Femur (tissue), 1 donor: ENCODE data around the gene POF1B.
"Not testable (repeated sequence)": the region's sequence is repeated elsewhere in the genome, so short reads cannot be mapped to it uniquely, and the experiment has no call there.

Source experiments
- DNase-seq: peaks from one replicate; pipeline ENCODE4 v3.0.0-alpha.2; 2017

Gene POF1B

DNA sequence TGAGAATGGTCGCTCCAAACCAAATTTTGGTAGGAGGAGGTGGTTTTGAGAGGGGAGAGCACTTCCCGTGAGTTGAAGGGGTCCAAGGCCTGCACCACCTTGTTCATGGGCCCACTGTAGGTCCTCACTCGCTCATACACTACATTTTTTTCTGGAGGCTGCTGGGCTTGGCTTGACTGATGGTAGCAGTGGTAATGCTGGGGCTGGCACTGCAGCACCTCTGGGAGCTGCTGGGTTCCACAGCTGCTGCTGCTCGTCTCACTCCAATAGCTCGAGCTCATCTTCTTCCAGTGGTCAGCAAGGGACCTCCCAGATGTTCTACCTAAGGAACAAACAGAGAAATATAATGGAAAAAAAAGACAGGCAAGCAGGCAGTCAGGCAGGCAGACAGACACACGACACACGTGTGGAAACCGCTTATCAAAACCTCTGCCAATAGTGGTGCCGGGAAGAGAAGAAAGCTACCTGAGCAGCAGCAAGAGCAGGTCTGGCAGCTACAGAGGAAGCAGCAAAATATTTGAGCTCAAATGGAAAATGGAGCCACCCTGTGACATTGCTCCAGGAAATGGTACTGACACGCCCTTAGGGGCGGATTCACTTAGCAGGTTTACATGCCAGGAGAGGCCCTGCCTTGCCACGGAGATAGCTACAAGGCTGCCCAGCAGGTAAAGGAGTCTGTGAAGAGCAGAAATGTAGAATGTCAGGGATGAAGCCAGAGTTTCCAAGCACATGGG is at the start of gene POF1B:
Gene POF1B, minus strand, starts transcription at position 492 of the 734 bp plus-strand sequence. Its CDS starts 211 bp downstream, at position 281.
- no peak for DNase-seq

DNA sequence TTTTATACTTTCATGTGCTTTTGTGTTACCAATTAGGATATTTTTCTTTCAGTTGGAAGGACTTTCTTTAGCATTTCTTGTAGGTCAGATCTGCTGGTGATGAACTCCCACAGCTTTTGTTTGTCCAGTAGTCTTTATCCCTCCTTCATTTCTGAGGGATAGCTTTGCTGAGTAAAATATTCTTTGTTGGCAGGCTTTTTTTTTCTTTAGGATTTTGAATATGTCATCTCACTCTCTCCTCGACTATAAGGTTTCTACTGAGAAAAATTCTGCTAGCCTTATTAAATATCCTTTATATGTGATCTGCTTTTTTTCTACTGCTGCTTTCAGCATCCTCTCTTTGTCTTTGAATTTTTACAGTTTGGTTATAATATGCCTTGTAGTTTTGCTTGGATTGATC is 49.6 kb upstream of the POF1B start:
- DNase-seq = no peak

DNA sequence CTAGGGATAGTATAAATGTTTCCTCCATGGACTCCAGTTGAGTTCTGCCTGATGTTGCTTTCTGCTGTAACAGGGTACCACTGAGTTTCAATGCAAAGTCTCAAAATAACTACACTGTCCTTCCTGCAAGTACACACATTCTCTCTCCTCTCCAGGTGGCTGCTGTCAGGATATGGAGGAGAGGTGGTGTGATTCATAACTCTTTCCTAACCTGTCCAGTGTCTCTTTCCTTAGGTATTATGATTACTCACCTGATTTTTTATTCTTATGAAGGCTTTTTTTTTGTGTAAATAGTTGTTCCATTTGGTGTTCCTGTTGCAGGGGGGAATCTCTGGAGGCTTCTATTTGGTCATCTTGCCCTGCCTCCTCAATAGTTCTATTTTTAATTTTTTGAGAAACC is 39.8 kb upstream of the POF1B start:
- no peak for DNase-seq

GRCh38 chrX:85391878-85392238 is 12.4 kb upstream of the POF1B start:
- DNase-seq = no peak

DNA sequence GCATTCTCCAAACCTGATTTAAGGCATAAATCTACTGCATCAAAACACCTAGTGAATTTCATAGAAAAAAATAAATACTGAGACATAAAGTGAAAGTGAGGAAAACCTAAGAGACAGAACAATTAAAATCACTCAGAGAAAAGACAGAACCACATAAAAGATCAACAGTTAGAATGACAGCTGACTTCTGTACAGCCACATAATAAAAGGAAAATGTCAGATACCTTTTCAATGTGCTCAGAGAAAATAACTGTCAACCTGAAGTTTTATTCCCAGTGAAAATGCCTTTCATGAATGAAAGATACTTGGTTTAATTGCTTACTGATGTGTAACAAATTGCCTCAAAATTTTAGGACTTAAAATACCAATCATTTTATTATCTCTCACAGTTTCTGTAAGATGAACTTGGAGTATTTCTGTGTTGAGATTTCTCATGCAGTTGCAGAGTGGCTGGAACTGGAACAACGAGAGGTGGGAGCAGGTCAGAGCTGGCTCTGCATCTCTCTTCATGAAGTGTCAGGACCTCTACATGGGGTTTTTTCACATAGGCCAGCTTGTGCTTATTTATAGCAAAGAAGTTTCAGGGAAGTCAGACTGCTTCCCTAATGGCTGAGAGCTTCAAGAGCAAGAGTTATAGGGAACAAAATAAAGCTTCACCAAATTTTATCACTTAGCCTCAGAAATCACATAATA is 11.9 kb upstream of the POF1B start:
- DNase-seq = no peak

DNA sequence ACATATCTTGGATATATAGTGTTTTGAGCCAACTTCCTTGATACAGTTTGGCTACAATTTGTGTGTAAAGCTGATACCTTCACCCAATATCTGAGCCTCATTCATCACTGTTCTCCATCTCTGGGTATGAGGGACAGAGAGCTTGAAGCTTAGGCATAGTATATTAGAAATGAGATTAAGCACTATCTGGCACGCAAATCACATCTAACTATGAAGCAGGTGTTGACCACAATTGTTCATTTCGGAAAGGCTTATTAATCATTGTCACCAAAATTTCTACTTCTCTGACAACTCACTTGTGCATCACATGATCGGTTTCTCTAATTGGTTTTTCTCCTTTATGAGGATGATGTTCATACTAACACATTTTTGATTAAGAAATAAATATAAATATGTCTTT is 2.1 kb upstream of the POF1B start:
- no peak for DNase-seq

DNA sequence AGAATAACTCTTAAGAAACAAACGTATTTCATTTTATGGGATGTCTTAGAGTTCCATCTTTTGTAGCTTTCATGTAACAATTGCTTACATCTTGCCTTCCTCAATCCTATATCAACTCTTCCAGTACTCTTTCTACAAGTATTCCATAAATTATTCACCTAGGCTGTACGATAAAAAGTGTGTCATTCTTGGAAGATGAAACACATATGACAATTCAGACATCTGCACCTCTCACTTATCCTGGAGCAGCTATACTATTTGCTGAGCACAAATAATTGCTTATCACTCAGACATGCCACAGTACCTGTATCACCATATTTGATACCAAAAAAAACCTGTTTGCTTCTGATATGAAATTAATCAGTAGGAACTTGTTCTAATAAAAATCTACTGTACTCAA is 1.0 kb downstream of the POF1B start:
- DNase-seq = no peak

- no peak for DNase-seq
Measured at GRCh38 chrX:85375333-85375738, 4.1 kb downstream of the POF1B start.

DNA sequence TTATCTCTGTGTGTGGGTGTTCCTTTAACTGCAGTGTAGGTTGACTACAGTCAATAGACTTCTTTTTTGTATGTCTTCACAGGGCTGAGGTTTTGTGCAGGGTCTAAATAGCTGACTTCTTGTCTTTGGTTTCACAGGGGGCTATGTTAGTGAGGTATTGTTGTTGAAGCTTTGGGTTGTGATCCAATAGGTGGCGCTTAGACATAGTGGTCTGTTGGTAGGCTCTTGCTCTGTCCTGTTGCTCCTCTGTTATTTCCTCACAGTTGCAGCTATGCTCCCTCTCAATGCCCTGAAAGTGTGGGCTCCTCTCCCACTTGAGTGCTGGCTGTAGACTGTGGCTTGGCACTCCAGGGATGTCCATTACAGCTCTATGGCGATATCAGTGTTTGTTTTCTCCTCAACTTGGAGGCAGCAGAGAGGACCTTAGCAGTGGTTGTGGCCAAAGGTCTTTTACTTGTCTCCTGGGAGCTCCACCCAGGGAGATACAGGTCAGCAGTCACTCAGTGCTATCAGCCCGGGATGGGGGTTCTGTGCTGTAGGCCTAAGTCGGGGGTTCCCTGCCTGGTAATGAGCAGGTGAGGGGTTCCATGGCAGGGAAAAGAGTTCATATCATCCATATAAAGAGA is 14.0 kb downstream of the POF1B start:
- no peak for DNase-seq

- no peak for DNase-seq
Measured at GRCh38 chrX:85359051-85359450, 20.4 kb downstream of the POF1B start.

DNA sequence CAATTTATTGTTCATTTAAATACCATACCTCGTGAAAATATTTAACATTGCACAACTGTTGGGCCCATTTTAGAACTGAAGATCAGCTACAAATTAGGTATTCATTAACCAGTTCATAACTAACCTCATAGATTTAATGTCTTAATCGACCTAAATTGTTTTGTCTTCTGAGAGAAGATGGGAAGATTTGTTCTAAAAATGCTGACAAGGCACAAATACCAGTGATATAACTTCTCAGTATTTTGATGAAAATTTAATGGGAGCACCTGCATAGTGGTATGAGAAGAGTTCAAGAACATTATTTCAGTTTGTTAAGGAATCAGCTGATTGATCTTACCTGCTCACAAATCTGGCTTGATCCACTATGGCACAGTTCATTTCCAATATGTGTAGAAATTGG is 33.9 kb downstream of the POF1B start:
- DNase-seq = no peak

DNA sequence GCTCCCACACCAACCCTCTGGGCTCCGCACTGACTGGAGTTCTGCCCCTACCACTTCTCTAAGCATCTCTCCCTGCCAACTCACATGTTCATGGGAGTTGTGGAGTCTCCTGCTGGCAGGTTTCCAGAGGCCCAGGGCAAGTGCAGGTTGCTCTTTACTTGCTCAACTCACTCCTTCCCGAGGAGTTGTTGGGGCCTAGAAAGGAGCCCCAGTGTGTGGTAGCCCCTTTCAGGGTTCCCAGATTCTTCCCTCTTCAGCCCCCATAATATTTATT is 52.5 kb downstream of the POF1B start:
- DNase-seq = no peak

- no peak for DNase-seq
Measured at GRCh38 chrX:85326234-85327059, 53.0 kb downstream of the POF1B start.

GRCh38 chrX:85311348-85311747 is 68.1 kb downstream of the POF1B start:
- DNase-seq = not testable (repeated sequence)

DNA sequence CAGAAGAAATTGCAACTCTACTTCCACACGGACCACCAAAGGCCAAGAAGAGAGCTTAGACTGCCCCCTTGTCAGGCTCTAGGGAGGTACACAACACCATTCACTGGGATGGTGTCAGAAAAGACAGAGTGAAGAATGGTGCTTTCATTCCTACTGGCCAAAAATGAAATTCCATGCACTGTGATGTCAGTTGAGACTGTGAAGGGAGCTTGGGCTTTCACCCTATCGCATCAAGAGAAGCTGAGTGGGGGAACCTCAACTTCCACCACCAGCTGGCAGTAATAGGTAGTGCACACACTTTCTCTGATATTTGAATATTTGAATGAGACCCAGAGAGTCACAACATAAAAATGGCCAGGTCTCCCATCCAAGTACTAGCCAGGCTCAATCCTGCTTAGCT is 69.7 kb downstream of the POF1B start:
- DNase-seq = no peak

- DNase-seq = no peak
Measured at GRCh38 chrX:85303544-85303943, 75.9 kb downstream of the POF1B start.

- DNase-seq = no peak
Measured at GRCh38 chrX:85288992-85289723, 90.3 kb downstream of the POF1B start.

DNA sequence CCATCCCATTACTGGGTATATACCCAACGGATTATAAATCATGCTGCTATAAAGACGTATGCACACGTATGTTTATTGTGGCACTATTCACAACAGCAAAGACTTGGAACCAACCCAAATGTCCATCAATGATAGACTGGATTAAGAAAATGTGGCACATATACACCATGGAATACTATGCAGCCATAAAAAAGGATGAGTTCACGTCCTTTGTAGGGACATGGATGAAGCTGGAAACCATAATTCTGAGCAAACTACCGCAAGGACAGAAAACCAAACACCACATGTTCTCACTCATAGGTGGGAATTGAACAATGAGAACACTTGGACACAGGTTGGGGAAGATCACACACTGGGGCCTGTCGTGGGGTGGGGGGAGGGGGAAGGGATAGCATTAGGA is 94.2 kb downstream of the POF1B start:
- not testable (repeated sequence) for DNase-seq

DNA sequence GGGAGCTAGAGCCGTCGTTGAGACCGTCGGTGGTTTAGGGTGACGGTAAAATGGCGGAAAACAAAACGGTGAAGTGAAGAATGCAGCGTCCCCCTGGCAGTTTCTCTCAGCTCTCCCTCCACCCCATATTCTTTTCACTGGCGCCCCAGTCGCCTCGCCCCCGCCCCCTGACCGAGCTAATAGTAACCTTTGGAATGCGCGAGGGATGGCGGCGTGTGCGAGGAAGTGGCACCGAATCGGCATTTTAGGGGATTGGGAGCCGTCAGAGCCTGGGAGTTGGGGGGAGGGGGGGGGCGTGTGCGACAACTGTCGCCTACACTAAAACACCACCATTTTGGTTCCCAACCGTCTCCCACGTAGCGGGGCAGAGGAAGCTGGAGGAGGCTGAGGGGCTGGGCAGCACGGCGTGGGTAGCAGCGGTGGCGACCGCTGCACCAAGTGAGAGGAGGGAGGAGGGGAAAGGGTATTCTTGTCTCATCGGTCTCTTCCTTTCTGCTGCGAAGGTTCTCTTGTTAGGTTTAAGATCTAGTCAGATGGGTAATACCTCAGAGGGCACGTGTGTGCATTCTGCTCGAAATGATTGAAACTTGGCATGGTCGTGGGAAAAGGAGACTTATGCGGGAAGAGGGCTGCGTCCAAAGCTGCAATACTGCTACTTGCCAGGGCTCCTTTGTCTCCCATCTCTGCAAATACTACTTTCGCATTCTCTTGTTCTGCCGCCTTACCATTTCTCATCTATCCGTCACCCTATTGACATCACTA is 134.8 kb downstream of the POF1B start:
- DNase-seq = peak; percentile 29

DNA sequence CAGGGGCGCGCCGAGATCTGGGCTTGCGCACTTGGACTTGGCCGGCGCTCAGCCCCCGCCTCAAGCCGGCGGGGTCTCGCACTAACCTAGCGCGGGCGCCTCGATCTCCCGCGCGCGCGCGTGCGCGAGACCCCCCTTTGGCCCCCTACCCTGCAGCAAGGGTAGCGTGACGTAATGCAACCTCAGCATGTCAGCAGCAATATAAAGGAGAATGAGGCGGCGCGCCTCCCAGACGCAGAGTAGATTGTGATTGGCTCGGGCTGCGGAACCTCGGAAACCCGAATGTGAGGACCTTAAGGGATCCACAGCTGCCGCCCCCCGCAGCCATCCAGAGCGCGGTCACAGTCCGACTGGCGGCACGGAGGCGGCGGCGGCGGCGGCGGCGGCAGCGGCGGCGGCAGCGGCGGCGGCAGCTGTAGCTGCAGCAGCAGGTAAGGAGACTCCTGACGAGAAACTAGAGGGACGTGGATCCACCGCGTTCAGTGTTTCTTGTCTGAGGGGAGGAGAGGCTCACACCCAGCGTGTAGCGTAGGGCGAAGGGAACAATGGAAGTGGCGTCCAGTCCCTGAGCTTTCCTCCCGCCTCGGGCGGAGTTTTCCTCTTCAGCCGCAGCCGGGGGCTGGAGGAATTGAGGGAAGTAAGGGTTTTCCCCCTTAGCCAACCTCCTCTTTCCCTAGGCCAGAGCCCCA is 135.6 kb downstream of the POF1B start, which contains the start of the genes SATL1 and ZNF711:
Gene SATL1, minus strand, starts transcription at position 19 of the 689 bp plus-strand sequence. CDS start 134,811 bp downstream, outside the sequence.
Gene ZNF711, plus strand, starts transcription at position 231 of the 689 bp plus-strand sequence. CDS start 3,582 bp downstream, outside the sequence.
- peak; percentile 88 for DNase-seq

- no peak for DNase-seq
Measured at GRCh38 chrX:85243155-85243554, 136.3 kb downstream of the POF1B start.
